ENCODE results near the gene GTSF1L. TPM values are rescaled to one million over a fixed set of nuclear protein-coding genes. Genes with fewer than 3 reads are reported as not detected.

Gene GTSF1L
- total and polyA plus RNA-seq, 2 of the 4 experiments (the other 2 are of a cell fraction): not detected

DNA sequence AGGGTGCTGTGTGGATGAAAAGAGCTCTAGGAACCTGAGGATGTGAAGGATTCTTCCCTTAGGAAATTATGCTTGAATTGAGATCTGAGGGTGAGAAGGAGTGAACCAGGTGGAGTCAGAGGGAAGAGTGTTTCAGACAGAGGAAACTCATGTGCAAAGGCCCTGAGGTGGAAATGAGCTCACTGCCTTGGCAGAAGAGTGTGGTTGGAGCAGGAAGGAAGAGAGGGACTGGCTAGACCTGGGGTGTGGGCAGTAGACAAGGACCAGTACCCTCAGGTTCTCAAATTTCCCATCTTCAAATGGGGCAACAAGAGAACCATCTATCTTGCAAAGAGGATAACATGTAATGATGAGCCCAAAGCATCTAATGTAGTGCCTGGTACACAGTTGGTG, 24.0 kb upstream of the GTSF1L start:
- in situ Hi-C loops (cut with MboI; ENCODE audit: low sequenced_read_pairs): loop anchor here (5.0 to 10.0 kb wide), 2 partner anchors 164 to 332 kb away; partner anchors contain the start of gene TOX2

More for the DNA sequence above, 24.0 kb upstream of the GTSF1L start:
- no peaks in the 10 kb centered on the region for H3K9me3 ChIP-seq (ENCODE audit: control insufficient read depth, insufficient read depth, low read length)
- peak overlapping the region; percentile 10; the same call in 1 of the 2 replicates for H3K18ac ChIP-seq (ENCODE audit: low read depth, low read length)
- ChIA-PET CTCF (interaction anchor here (0.6 to 3.7 kb wide), 6 partner anchors 14 to 330 kb away, joined by 3 to 21 read pairs (median 4); no protein-coding TSS in a partner anchor), POLR2A (ENCODE audit: unreplicated experiment) (interaction anchor here (0.6 kb wide), 1 partner anchor 329 kb away, joined by 3 read pairs; no protein-coding TSS in a partner anchor)
- H2BK15ac ChIP-seq (ENCODE audit: low read depth, low read length): peak overlapping the region; percentile 35; the same call in 2 of the 3 replicates
- no peak overlapping the region for H3K56ac ChIP-seq (ENCODE audit: extremely low read depth, insufficient read depth, low read length)
- peak overlapping the region; percentile 54 for H4K91ac ChIP-seq (ENCODE audit: insufficient read depth, low read depth, low read length)
- DNase-seq (no peak), ATAC-seq (ENCODE audit: low read depth) (no peak)
- TF ChIP-seq SMC3 (IDR thresholded peaks at IDR 0.05; ENCODE audit: low read depth, low read length): no peak
- TF ChIP-seq CEBPB (IDR thresholded peaks at IDR 0.05; ENCODE audit: low read depth, low read length): no peak
- TF ChIP-seq RAD21 (IDR thresholded peaks at IDR 0.05; ENCODE audit: low read length): no peak
- TF ChIP-seq, protein P1, sequence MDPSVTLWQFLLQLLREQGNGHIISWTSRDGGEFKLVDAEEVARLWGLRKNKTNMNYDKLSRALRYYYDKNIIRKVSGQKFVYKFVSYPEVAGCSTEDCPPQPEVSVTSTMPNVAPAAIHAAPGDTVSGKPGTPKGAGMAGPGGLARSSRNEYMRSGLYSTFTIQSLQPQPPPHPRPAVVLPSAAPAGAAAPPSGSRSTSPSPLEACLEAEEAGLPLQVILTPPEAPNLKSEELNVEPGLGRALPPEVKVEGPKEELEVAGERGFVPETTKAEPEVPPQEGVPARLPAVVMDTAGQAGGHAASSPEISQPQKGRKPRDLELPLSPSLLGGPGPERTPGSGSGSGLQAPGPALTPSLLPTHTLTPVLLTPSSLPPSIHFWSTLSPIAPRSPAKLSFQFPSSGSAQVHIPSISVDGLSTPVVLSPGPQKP (IDR thresholded peaks at IDR 0.05; ENCODE audit: borderline replicate concordance, low read depth, low read length): no peak
- TF ChIP-seq RCOR1 (IDR thresholded peaks at IDR 0.05; ENCODE audit: insufficient replicate concordance, low read length): no peak
- TF ChIP-seq BHLHE40 (IDR thresholded peaks at IDR 0.05; ENCODE audit: low read depth, low read length): no peak
- no peak for TF ChIP-seq RFX5 (IDR thresholded peaks at IDR 0.05; ENCODE audit: low read depth, low read length)
- no peak for TF ChIP-seq MXI1 (IDR thresholded peaks at IDR 0.05; ENCODE audit: borderline replicate concordance, low read depth, low read length)
- TF ChIP-seq CHD1 (IDR thresholded peaks at IDR 0.05; ENCODE audit: low read depth, low read length): no peak
- TF ChIP-seq POLR2A (IDR thresholded peaks at IDR 0.05; ENCODE audit: low read depth, low read length): no peak
- no peak for TF ChIP-seq MAZ (IDR thresholded peaks at IDR 0.05; ENCODE audit: borderline replicate concordance, low read depth, low read length)
- TF ChIP-seq FOS (IDR thresholded peaks at IDR 0.05; ENCODE audit: low read depth, low read length): no peak
- TF ChIP-seq, protein P2, sequence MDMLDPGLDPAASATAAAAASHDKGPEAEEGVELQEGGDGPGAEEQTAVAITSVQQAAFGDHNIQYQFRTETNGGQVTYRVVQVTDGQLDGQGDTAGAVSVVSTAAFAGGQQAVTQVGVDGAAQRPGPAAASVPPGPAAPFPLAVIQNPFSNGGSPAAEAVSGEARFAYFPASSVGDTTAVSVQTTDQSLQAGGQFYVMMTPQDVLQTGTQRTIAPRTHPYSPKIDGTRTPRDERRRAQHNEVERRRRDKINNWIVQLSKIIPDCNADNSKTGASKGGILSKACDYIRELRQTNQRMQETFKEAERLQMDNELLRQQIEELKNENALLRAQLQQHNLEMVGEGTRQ (IDR thresholded peaks at IDR 0.05; ENCODE audit: low read depth, low read length): no peak
- TF ChIP-seq, protein P3, sequence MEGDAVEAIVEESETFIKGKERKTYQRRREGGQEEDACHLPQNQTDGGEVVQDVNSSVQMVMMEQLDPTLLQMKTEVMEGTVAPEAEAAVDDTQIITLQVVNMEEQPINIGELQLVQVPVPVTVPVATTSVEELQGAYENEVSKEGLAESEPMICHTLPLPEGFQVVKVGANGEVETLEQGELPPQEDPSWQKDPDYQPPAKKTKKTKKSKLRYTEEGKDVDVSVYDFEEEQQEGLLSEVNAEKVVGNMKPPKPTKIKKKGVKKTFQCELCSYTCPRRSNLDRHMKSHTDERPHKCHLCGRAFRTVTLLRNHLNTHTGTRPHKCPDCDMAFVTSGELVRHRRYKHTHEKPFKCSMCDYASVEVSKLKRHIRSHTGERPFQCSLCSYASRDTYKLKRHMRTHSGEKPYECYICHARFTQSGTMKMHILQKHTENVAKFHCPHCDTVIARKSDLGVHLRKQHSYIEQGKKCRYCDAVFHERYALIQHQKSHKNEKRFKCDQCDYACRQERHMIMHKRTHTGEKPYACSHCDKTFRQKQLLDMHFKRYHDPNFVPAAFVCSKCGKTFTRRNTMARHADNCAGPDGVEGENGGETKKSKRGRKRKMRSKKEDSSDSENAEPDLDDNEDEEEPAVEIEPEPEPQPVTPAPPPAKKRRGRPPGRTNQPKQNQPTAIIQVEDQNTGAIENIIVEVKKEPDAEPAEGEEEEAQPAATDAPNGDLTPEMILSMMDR (conservative IDR thresholded peaks at IDR 0.05; ENCODE audit: low read depth, low read length): no peak
- no peak for TF ChIP-seq NFE2L2 (IDR thresholded peaks at IDR 0.05; ENCODE audit: low read depth, low read length)
- TF ChIP-seq MAFK (IDR thresholded peaks at IDR 0.05; ENCODE audit: low read depth, low read length): no peak
- no peaks in the 10 kb centered on the region for H3K36me3 ChIP-seq (ENCODE audit: control insufficient read depth, insufficient read depth, low read length)
- no TSS peak for BruUV-seq (replicated peaks)
- H3K27ac ChIP-seq (ENCODE audit: insufficient read depth, low read length): peak overlapping the region; percentile 4; the same call in 1 of the 2 replicates
- peak overlapping the region; percentile 67 for H2BK5ac ChIP-seq (ENCODE audit: low read depth, low read length, poor library complexity, severe bottlenecking)
- H2AFZ ChIP-seq (replicated peaks; ENCODE audit: low read length, poor library complexity): peak overlapping the region; percentile 70
- H3K4me3 ChIP-seq (ENCODE audit: insufficient read depth, low read depth, low read length): no peak overlapping the region
- H3K79me1 ChIP-seq (ENCODE audit: low read depth in 1 of 2, low read length in 2 of 2): peaks cover 0 to 5% of the 10 kb centered on the region in 2 experiments; a peak in 1 of 4 replicates
- H3K4me1 ChIP-seq (ENCODE audit: control insufficient read depth, insufficient read depth, low read length): peaks cover 16% of the 10 kb centered on the region
- H3K23ac ChIP-seq (ENCODE audit: low read depth, low read length): peak overlapping the region; percentile 53; the same call in 1 of the 2 replicates
- H3K9me1 ChIP-seq (ENCODE audit: insufficient read depth, low read length): peaks cover 21% of the 10 kb centered on the region
- no peaks in the 10 kb centered on the region for H3K27me3 ChIP-seq (ENCODE audit: control insufficient read depth, insufficient read depth, low read length)
- H2BK120ac ChIP-seq (ENCODE audit: low read depth, low read length): peak overlapping the region; percentile 90; the same call in 1 of the 2 replicates
- H2AK9ac ChIP-seq (replicated peaks; ENCODE audit: low read depth, low read length, poor library complexity): no peak overlapping the region
- peak overlapping the region; percentile 72 for H2AK5ac ChIP-seq (ENCODE audit: low read depth, low read length)
- intact Hi-C loops (cut with micrococcal nuclease): loop anchor here (2.0 to 5.0 kb wide), 2 partner anchors 92 to 167 kb away; no protein-coding TSS in a partner anchor
- peak overlapping the region; percentile 57 for H3K4ac ChIP-seq (ENCODE audit: low read depth, low read length)
- H2BK20ac ChIP-seq (ENCODE audit: low read depth, low read length): peak overlapping the region; percentile 58
- no peak overlapping the region for H3K4me2 ChIP-seq (ENCODE audit: low read depth, low read length)
- peak overlapping the region; percentile 17; the same call in 1 of the 2 replicates for H3K14ac ChIP-seq (replicated peaks; ENCODE audit: low read depth, low read length)
- H4K5ac ChIP-seq (ENCODE audit: low read depth, low read length): peak overlapping the region; percentile 10; the same call in 1 of the 2 replicates
- H4K20me1 ChIP-seq (ENCODE audit: insufficient read depth, low read length): no peaks in the 10 kb centered on the region
- peak overlapping the region in 1 of 2 experiments; percentile 67; a peak in 2 of 4 replicates for H4K8ac ChIP-seq (ENCODE audit: low read depth in 2 of 2, low read length in 2 of 2)
- no peak overlapping the region for H3K9ac ChIP-seq (ENCODE audit: low read depth, low read length)
- dilution Hi-C loops (cut with HindIII; ENCODE audit: low sequenced_read_pairs, unreplicated experiment): no loop called here

Measured in IMR-90 (cell line).